HUDEP-2 (cell line): ENCODE results near the gene PCDHGA9.
"Not testable (repeated sequence)": the region's sequence is repeated elsewhere in the genome, so short reads cannot be mapped to it uniquely, and the experiment has no call there.

Source experiments
- DNase-seq, 76 experiments: peaks; one replicate each; lab custom pipeline; 2025; ENCODE audit not compliant: unreplicated experiment in 76 of 76; lab: John Stamatoyannopoulos, UW

The PCDHGA9 gene

GRCh38 chr5:141383345-141383744 is 19.2 kb upstream of the PCDHGA9 start:
- DNase-seq = no peak

GRCh38 chr5:141384471-141385267 is 17.9 kb upstream of the PCDHGA9 start:
- no peak for DNase-seq

- peak in 2 of 76 experiments; percentile 3 to 15 for DNase-seq
Measured at GRCh38 chr5:141387557-141388311, 14.8 kb upstream of the PCDHGA9 start, which contains the start of gene PCDHGB4. Gene PCDHGB4 (plus strand): TSS chr5:141387698. CDS start chr5:141387885, 187 bp downstream.

DNA sequence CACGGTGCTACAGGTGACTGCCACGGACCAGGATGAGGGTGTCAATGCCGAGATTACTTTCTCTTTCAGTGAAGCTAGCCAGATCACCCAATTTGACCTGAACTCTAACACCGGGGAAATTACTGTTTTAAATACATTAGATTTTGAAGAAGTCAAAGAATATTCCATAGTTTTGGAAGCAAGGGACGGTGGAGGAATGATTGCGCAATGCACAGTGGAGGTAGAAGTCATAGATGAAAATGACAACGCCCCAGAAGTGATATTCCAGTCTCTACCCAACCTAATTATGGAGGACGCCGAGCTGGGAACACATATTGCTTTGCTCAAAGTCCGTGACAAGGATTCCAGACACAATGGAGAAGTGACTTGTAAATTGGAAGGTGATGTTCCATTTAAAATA is 13.9 kb upstream of the PCDHGA9 start:
- DNase-seq = no peak

GRCh38 chr5:141389153-141390042 is 13.2 kb upstream of the PCDHGA9 start:
- DNase-seq = no peak

DNA sequence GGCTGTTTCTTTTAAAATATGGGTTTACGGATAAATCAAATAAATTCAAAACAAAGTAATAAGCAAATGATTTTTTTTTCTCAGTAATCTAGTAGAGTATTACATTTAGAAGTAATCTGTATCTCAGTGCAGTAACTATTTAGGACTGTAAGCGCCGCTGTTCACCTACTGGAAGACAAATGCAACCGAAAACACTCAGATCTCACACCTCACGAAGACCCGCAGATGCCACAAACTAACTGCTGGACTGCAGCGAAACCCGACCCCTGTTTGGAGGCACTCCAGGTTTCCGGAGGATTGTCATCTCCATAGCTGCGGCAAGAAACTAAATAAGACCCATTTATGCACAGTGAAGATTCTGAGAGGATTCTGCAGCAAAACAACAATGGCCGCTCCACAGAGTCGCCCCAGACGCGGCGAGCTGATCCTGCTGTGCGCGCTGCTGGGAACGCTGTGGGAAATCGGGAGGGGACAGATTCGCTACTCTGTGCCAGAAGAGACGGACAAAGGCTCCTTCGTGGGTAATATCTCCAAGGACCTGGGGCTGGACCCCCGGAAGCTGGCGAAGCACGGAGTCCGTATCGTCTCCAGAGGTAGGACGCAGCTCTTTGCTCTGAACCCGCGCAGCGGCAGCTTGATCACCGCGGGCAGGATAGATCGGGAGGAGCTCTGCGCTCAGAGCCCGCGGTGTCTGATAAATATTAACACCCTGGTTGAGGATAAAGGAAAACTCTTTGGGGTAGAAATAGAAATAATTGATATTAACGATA is 10.0 kb upstream of the PCDHGA9 start, which contains the start of gene PCDHGA8:
Gene PCDHGA8, plus strand, starts transcription at position 205 of the 770 bp plus-strand sequence. Its CDS starts 181 bp downstream, at position 386.
- no peak for DNase-seq

- no peak for DNase-seq
Measured at GRCh38 chr5:141393267-141393666, 9.3 kb upstream of the PCDHGA9 start.

DNA sequence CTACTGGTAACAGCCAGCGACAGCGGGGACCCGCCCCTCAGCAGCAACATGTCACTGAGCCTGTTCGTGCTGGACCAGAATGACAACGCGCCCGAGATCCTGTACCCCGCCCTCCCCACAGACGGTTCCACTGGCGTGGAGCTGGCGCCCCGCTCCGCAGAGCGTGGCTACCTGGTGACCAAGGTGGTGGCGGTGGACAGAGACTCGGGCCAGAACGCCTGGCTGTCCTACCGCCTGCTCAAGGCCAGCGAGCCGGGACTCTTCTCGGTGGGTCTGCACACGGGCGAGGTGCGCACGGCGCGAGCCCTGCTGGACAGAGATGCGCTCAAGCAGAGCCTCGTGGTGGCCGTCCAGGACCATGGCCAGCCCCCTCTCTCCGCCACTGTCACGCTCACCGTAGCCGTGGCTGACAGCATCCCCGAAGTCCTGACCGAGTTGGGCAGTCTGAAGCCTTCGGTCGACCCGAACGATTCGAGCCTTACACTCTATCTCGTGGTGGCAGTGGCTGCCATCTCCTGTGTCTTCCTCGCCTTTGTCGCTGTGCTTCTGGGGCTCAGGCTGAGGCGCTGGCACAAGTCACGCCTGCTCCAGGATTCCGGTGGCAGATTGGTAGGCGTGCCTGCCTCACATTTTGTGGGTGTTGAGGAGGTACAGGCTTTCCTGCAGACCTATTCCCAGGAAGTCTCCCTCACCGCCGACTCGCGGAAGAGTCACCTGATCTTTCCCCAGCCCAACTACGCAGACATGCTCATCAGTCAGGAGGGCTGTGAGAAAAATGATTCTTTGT is 8.0 kb upstream of the PCDHGA9 start:
- DNase-seq = not testable (repeated sequence)

GRCh38 chr5:141397756-141398551 is 4.6 kb upstream of the PCDHGA9 start, which contains the start of gene PCDHGB5:
Gene PCDHGB5 (plus strand): TSS chr5:141397947. CDS start chr5:141398128, 181 bp downstream.
- peak in 9 of 76 experiments; percentile 2 to 25 (median 11) for DNase-seq

DNA sequence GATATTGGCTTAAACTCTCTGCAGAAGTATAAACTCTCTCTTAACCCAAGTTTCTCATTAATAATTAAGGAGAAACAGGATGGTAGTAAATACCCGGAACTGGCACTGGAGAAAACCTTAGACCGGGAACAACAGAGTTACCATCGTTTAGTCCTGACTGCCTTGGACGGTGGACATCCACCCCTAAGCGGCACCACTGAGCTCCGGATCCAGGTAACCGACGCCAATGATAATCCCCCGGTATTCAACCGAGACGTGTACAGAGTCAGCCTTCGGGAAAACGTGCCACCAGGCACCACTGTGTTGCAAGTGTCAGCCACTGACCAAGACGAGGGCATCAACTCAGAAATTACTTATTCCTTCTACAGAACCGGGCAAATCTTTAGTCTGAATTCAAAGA is 4.0 kb upstream of the PCDHGA9 start:
- DNase-seq = no peak

DNA sequence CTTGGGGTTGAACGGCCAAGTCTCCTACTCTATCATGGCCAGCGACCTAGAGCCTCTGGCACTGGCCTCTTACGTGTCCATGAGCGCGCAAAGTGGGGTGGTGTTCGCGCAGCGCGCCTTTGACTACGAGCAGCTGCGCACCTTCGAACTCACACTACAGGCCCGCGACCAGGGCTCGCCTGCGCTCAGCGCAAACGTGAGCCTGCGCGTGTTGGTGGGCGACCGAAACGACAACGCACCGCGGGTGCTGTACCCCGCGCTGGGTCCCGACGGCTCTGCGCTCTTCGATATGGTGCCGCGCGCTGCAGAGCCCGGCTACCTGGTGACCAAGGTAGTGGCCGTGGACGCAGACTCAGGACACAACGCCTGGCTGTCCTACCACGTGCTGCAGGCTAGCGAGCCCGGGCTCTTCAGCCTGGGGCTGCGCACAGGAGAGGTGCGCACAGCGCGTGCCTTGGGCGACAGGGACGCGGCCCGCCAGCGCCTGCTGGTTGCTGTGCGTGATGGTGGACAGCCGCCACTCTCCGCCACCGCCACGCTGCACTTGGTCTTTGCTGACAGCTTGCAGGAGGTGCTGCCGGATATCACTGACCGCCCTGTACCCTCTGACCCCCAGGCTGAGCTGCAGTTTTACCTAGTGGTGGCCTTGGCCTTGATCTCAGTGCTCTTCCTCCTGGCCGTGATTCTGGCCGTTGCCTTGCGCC is 2.9 kb upstream of the PCDHGA9 start:
- no peak for DNase-seq

DNA sequence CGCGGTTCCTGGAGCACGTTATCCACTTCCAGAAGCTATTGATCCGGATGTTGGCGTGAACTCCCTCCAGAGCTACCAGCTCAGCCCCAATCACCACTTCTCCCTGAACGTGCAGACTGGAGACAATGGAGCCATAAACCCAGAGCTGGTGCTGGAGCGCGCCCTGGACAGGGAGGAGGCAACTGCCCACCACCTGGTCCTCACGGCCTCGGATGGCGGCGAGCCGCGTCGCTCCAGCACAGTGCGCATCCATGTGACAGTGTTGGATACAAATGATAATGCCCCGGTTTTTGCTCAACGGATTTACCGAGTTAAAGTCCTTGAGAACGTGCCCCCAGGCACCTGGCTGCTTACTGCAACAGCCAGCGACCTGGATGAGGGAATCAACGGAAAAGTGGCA is 809 bp downstream of the PCDHGA9 start:
- DNase-seq = no peak

- peak in 10 of 76 experiments; percentile 3 to 22 (median 14) for DNase-seq
Measured at GRCh38 chr5:141407790-141408505, 5.4 kb downstream of the PCDHGA9 start, which contains the start of gene PCDHGB6. Gene PCDHGB6 (plus strand): TSS chr5:141408021. CDS start chr5:141408203, 182 bp downstream.

DNA sequence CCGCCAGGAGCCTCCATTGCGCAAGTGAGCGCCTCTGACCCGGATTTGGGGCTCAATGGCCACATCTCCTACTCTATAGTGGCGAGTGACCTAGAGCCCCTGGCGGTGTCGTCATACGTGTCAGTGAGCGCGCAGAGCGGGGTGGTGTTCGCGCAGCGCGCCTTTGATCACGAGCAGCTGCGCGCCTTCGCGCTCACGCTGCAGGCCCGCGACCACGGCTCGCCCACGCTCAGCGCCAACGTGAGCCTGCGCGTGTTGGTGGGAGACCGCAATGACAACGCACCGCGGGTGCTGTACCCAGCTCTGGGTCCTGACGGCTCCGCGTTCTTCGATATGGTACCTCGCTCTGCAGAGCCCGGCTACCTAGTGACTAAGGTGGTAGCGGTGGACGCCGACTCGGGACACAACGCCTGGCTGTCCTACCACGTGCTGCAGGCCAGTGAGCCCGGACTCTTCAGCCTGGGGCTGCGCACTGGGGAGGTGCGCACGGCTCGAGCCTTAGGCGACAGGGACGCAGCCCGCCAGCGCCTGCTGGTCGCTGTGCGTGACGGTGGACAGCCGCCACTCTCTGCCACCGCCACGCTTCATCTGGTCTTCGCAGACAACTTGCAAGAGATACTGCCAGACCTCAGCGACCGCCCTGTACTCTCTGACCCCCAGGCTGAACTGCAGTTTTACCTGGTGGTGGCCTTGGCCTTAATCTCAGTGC is 7.2 kb downstream of the PCDHGA9 start:
- DNase-seq = no peak

- no peak for DNase-seq
Measured at GRCh38 chr5:141411575-141411974, 9.0 kb downstream of the PCDHGA9 start.

DNA sequence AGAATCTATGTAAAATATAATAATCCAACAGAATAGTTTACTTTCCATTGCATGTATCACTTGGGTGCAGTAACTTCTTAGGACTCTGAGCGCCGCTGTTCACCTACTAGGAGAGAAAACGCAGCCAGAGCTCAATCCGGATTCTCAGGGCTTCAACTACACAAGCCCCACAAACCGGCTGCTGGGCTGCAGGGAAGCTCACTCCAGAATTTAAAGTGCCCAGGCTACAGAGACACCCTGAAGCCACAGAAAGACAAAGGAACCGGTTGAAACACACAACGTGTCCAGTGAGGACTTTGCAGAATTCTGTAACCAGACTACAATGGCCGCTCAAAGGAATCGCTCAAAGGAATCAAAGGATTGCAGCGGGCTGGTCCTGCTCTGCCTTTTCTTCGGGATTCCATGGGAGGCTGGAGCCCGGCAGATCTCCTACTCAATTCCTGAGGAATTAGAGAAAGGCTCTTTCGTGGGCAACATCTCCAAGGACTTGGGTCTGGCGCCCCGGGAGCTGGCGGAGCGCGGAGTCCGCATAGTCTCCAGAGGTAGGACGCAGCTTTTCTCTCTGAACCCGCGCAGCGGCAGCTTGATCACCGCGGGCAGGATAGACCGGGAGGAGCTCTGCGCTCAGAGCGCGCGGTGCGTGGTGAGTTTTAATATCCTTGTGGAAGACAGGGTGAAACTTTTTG is 10.4 kb downstream of the PCDHGA9 start, which contains the start of gene PCDHGA10:
Gene PCDHGA10, plus strand, starts transcription at position 134 of the 686 bp plus-strand sequence. Its CDS starts 189 bp downstream, at position 323.
- DNase-seq = peak in 54 of 76 experiments; percentile 1 to 67 (median 30)
